GM12865 (cell line): ENCODE measurements around the gene IQCK.

Experiments
- DNase-seq: peaks from one replicate; pipeline ENCODE4 v3.0.0; 2010; ENCODE audit warnings: low read depth
- H3K4me3 ChIP-seq: 2 replicates; pipeline ENCODE4 v1.5.1; 2011; ENCODE audit warnings: mild to moderate bottlenecking, low read depth, low read length, control low read depth
- TF ChIP-seq, protein P1 (sequence below): IDR thresholded peaks from 2 replicates; pipeline ENCODE4 v1.5.1; 2011; ENCODE audit warnings: low read length, control low read depth, low read depth, inconsistent platforms; ENCODE audit not compliant: insufficient read depth; ENCODE audit errors: missing control alignments

Gene IQCK

DNA sequence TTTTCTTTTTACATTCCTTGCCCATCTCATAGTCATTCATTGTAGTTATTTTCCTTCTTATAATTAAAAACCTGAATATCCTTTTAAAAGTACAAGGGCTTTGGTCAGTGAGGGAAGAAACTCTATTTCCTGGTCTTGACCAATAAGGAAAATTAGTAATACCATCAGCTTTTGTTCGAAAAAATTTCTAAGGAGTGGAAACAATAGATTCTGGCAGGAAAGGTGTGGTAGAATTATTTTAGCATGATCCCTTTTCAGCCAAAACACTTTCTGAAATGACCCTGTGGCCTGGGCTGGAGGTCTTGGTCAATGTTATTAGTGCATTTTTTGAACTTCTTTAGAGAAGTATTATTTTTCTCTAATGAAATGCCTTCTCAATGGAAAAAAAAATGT is 36.6 kb downstream of the IQCK start:
- no peak for DNase-seq
- TF ChIP-seq, protein P1, sequence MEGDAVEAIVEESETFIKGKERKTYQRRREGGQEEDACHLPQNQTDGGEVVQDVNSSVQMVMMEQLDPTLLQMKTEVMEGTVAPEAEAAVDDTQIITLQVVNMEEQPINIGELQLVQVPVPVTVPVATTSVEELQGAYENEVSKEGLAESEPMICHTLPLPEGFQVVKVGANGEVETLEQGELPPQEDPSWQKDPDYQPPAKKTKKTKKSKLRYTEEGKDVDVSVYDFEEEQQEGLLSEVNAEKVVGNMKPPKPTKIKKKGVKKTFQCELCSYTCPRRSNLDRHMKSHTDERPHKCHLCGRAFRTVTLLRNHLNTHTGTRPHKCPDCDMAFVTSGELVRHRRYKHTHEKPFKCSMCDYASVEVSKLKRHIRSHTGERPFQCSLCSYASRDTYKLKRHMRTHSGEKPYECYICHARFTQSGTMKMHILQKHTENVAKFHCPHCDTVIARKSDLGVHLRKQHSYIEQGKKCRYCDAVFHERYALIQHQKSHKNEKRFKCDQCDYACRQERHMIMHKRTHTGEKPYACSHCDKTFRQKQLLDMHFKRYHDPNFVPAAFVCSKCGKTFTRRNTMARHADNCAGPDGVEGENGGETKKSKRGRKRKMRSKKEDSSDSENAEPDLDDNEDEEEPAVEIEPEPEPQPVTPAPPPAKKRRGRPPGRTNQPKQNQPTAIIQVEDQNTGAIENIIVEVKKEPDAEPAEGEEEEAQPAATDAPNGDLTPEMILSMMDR = no peak
- no peak overlapping the region for H3K4me3 ChIP-seq

DNA sequence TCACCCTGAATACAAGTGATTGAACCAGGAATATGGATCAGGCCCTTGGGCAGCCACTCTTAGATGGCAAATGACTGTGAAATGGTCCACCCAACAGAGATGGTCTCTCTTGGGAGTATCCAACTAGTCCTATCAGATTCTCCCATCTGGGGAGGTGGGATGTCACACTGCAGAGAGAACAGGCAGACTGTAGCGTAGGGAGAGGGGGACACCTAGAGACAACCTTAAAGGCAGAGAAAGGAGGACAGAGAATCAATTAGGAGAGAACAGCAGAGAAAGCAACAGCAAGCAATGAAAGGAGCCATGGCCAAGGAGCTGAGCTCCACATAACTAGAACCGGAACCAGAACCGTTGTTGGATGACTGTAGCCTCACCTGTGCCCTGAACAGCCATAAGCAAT is 37.2 kb downstream of the IQCK start:
- TF ChIP-seq, protein P1 = no peak
- H3K4me3 ChIP-seq = no peak overlapping the region
- DNase-seq = no peak

DNA sequence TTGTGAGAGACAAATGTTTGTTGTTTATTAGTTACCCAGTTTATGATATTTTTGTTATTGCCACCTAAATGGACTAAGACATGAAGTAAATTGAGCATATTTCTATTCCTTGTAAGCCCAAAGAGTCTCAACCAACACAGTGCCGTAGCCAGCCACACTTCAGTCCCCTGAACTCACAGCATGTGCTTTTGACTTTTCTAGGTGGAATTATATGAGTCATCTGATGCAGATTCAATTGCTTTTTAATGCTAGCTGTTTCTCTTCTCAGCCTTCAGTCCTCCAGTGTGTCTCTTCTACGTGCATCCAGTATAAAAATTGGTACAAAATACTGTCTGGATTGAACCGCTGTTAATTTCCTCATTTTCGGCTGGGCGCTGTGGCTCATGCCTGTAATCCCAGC is 39.0 kb downstream of the IQCK start:
- no peak overlapping the region for H3K4me3 ChIP-seq
- TF ChIP-seq, protein P1 = no peak
- DNase-seq = no peak

DNA sequence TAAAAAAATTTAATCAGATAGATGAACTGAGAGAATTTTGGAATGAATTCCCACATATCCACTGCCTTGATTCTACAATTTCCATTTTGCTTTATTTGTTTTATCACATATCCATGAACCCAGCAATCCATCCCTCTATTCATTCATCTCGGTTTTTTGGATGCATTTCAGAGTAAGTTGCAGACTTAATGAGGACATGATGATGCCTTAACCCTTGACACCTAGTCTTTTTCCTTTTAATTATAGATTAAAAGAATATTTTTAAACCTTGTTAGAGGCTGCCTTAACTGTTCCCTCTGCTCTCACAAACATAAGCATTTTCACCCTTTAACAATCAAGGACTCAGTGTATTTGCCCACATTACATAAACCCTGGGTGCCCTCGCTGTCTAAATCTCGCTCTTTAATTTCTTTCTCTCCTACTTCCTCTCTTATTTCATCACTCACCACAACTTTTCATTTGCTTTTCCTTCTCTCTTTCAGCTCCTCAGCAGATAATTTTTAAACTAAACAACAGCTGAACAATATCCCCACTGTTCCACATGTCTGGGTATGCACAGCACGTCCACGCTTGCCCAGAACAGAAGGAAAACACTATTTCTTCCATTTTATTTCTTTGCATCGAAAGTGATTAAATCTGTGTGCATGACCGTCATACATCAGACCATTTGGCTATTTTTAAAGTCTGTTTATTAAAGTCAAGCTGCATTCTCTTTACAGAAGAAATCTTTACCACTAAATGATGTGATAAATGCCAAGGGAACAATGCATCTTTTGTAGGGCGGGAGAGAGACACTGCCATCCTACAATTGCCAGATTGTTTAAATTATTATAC is 39.9 kb downstream of the IQCK start:
- H3K4me3 ChIP-seq = no peak overlapping the region
- TF ChIP-seq, protein P1 = no peak
- no peak for DNase-seq

DNA sequence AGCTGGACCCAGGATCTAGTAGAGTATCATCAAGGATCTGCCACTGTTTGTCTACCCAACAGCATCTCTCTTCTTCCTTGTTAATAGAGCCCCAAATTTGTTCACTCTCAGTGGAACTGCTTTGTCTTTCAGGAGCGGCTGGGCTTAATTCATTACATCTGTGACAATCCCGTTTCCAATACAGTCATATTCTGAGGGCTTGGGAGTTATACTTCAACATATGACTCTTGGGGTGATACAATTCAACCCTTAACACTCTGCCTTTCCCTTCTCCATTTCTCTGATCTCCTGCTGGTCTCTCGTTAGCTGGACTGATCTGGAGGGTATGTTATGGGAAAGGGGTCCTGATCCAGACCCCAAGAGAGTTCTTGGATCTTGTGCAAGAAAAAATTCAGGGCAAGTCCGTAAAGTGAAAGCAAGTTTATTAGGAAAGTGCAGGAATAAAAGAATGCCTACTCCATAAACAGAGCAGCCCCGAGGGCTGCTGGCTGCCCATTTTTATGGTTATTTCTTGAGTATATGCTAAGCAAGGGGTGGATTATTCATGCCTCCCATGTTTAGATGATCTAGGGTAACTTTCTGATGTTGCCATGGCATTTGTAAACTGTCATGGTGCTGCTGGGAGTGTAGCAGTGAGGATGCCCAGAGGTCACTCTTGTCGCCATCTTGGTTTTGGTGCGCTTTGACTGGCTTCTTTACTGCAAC is 42.4 kb downstream of the IQCK start:
- no peak for DNase-seq
- TF ChIP-seq, protein P1 = no peak
- H3K4me3 ChIP-seq = no peak overlapping the region

DNA sequence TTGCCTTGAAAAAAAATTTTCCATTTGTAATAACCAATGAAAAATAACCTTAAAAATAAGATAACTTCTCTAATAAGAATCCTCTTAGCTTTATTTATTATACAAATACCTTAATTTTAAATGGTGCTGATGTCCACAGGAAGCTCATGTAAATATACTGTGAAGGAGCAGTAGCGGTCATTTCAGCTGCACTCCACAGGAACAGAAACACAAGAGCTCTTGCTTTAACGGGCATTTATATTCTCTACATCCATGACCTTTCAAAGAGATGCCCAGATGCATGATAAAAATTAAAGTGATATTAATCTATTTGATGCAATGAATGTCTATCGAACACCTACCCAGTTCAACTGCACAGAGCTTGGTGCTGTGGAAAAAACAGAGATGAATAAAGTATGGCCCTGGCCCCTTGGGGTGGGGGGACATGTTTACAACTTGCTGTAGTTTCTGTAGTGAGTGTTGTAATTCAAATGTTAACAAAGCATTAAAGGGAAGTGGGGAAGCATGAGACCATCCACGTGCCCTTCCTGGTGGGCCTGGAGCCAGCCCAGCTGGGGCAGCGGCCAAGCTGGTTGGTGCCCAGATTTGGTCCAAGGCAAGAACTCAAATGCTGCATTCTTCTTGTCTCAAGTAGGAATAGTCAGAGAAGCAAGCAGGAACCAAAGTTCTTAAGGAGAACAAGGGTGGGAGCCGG is 47.9 kb downstream of the IQCK start:
- H3K4me3 ChIP-seq = no peak overlapping the region
- TF ChIP-seq, protein P1 = no peak
- no peak for DNase-seq

DNA sequence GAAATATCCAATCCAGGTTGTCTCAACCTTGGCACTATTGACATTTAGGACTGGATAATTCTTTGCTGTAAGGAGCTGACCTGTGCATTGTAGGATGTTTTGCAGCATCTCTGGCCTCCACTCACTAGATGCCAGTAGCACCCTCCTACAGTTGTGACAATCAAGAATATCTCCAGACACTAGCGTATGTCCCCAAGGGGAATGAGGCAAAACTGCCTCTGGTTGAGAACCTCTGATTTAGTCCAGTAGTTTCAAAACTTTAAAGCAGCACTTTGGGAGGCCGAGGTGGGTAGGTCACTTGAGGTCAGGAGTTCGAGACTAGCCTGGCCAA is 48.4 kb downstream of the IQCK start:
- TF ChIP-seq, protein P1 = no peak
- H3K4me3 ChIP-seq = no peak overlapping the region
- no peak for DNase-seq
